Hepatocyte (in vitro differentiated cells): ENCODE data around the gene LSAMP.

Experiments used
- CTCF ChIP-seq: fragments of 200-600 bp; sonication (generic); IDR thresholded peaks from 2 replicates; pipeline ENCODE4 v1.5.1; 2016; ENCODE audit warnings: antibody characterized with exemption, mild to moderate bottlenecking; ENCODE audit not compliant: poor library complexity
- EZH2 ChIP-seq: fragments of 200-600 bp; sonication (generic); IDR thresholded peaks from 2 replicates; pipeline ENCODE4 v1.6.1; 2016; ENCODE audit warnings: antibody characterized with exemption, mild to moderate bottlenecking, borderline replicate concordance
- EZH2phosphoT487 ChIP-seq: fragments of 200-600 bp; sonication (generic); IDR thresholded peaks from one replicate; pipeline ENCODE4 v1.6.1; 2018; ENCODE audit warnings: antibody characterized with exemption, mild to moderate bottlenecking, low read depth, moderate library complexity; ENCODE audit not compliant: unreplicated experiment, severe bottlenecking

GRCh38 chr3:116291141-116291540 lies 154.1 kb downstream of the LSAMP start:
- TF ChIP-seq EZH2 (no peak), CTCF (no peak), EZH2phosphoT487 (no peak)
